Ishikawa (cell line): Measurements from ENCODE around the gene RAD23B.

Source experiments
- CEBPB ChIP-seq: IDR thresholded peaks from 2 replicates; pipeline ENCODE4 v1.6.1; 2012
- CREB1 ChIP-seq: IDR thresholded peaks from 2 replicates; pipeline ENCODE4 v1.6.1; 2012; ENCODE audit warnings: low read depth
- EGR1 ChIP-seq: IDR thresholded peaks from 2 replicates; pipeline ENCODE4 v1.6.1; 2012
- EP300 ChIP-seq: IDR thresholded peaks from 2 replicates; pipeline ENCODE4 v1.6.1; 2012; ENCODE audit warnings: borderline replicate concordance
- FOXM1 ChIP-seq: IDR thresholded peaks from 2 replicates; pipeline ENCODE4 v1.6.1; 2012; ENCODE audit warnings: low read depth, borderline replicate concordance
- MAX ChIP-seq: IDR thresholded peaks from 2 replicates; pipeline ENCODE4 v1.6.1; 2012
- NFIC ChIP-seq: IDR thresholded peaks from 2 replicates; pipeline ENCODE4 v1.6.1; 2012
- RAD21 ChIP-seq: IDR thresholded peaks from 2 replicates; pipeline ENCODE4 v1.6.1; 2012; ENCODE audit warnings: low read depth
- REST ChIP-seq: IDR thresholded peaks from 2 replicates; pipeline ENCODE4 v1.6.1; 2012; ENCODE audit warnings: low read depth, mild to moderate bottlenecking
- TAF1 ChIP-seq: IDR thresholded peaks from 2 replicates; pipeline ENCODE4 v1.6.1; 2012; ENCODE audit warnings: low read depth, mild to moderate bottlenecking
- TEAD4 ChIP-seq: IDR thresholded peaks from 2 replicates; pipeline ENCODE4 v1.6.1; 2012
- USF1 ChIP-seq: IDR thresholded peaks from 2 replicates; pipeline ENCODE4 v1.6.1; 2012
- YY1 ChIP-seq: IDR thresholded peaks from 2 replicates; pipeline ENCODE4 v1.6.1; 2012; ENCODE audit warnings: low read depth
- ZBTB7A ChIP-seq: IDR thresholded peaks from 2 replicates; pipeline ENCODE4 v1.6.1; 2012; ENCODE audit warnings: low read depth

- TF ChIP-seq CEBPB (no peak), RAD21 (no peak), TEAD4 (no peak), EP300 (no peak), CREB1 (no peak), ZBTB7A (no peak), REST (no peak), FOXM1 (no peak), TAF1 (no peak), EGR1 (no peak), MAX (no peak), USF1 (no peak), NFIC (no peak), YY1 (no peak)
Measured at GRCh38 chr9:107334103-107334776, 51.2 kb downstream of the RAD23B start.
